OCI-LY1 (cell line): ENCODE data around the gene MBNL2.

Source experiments
- EZH2 ChIP-seq: fragments of 200-600 bp; sonication (generic), shearing (Covaris generic); IDR thresholded peaks from 2 replicates; pipeline ENCODE4 v1.8.0; 2017; ENCODE audit warnings: borderline replicate concordance, mixed run types, mild to moderate bottlenecking, antibody characterized with exemption, low read length, moderate library complexity, mixed read lengths
- TF ChIP-seq, protein P1 (sequence below): fragments of 200-600 bp; sonication (generic), shearing (Covaris generic); IDR thresholded peaks from 2 replicates; pipeline ENCODE4 v1.5.1; 2017; ENCODE audit warnings: mild to moderate bottlenecking, antibody characterized with exemption, low read length, moderate library complexity, mixed read lengths

DNA sequence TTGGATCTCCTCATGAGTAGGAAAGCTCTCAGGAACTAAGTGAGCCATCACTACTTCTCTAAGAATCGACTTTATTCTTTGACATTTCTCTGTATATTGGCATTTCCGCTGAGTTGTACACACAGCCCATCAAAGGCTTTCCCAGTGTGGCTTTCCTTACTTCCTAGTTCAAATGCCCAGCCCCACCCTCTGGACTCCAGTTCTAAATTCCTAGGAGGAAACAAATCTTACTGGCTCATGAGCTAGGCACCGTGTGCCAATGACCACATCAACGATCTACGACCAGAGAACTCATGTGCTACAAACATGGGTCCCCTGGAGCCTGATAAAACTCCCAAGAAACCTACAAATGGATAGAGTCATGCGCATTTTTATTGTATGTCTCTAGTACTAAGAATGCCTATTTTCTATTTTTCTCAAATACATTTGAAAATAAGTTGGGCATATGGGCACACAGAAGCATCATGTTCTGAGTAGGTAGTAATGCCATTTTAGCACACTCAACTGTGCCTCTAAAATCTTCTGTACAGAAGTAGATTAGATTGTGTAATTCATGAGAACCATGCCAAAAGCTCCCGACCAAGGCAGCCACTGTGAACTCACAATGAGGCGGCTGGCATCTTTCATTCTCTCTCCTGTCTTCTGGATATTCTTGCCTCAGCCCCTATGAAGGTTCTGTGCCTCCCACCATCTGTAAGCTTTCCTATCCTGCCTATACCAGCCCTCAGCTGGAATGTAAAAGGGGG is 201.3 kb downstream of the MBNL2 start:
- TF ChIP-seq, protein P1, sequence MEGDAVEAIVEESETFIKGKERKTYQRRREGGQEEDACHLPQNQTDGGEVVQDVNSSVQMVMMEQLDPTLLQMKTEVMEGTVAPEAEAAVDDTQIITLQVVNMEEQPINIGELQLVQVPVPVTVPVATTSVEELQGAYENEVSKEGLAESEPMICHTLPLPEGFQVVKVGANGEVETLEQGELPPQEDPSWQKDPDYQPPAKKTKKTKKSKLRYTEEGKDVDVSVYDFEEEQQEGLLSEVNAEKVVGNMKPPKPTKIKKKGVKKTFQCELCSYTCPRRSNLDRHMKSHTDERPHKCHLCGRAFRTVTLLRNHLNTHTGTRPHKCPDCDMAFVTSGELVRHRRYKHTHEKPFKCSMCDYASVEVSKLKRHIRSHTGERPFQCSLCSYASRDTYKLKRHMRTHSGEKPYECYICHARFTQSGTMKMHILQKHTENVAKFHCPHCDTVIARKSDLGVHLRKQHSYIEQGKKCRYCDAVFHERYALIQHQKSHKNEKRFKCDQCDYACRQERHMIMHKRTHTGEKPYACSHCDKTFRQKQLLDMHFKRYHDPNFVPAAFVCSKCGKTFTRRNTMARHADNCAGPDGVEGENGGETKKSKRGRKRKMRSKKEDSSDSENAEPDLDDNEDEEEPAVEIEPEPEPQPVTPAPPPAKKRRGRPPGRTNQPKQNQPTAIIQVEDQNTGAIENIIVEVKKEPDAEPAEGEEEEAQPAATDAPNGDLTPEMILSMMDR = no peak
- TF ChIP-seq EZH2 = no peak
